GM23338 (cell line): ENCODE measurements around the gene GPHA2. TPM values are rescaled to one million over a fixed set of nuclear protein-coding genes. Genes with fewer than 3 reads are reported as not detected.
A peak's percentile ranks its signal among the peaks of the same experiment; 100 is the strongest.

Experiments used
- ATAC-seq: fragments of 200-7000 bp; cut with Tn5 transposase; 3 replicates; pipeline ENCODE4 v1.9.1; 2020
- DNase-seq: peaks from one replicate; pipeline ENCODE4 v3.0.0-alpha.2; 2015; ENCODE audit warnings: low spot score
- H2AFZ ChIP-seq: fragments of 200-600 bp; sonication (generic); 2 replicates; pipeline ENCODE4 v1.8.0; 2016; ENCODE audit warnings: antibody characterized with exemption, mild to moderate bottlenecking, moderate library complexity
- H3F3A ChIP-seq: fragments of 200-600 bp; sonication (generic); replicated peaks from 2 replicates; pipeline ENCODE4 v1.8.0; 2017; ENCODE audit warnings: antibody characterized with exemption, mixed run types, low read depth
- H3K27ac ChIP-seq: fragments of 200-600 bp; sonication (generic); 2 replicates; pipeline ENCODE4 v1.6.1; 2016; ENCODE audit warnings: low read depth
- H3K27me3 ChIP-seq: fragments of 200-600 bp; sonication (generic); 2 replicates; pipeline ENCODE4 v1.8.0; 2016; ENCODE audit warnings: mild to moderate bottlenecking, mixed run types, moderate library complexity; ENCODE audit not compliant: insufficient read depth
- H3K36me3 ChIP-seq: fragments of 200-600 bp; sonication (generic); 2 replicates; pipeline ENCODE4 v1.8.0; 2016; ENCODE audit warnings: mild to moderate bottlenecking; ENCODE audit not compliant: insufficient read depth
- H3K4me1 ChIP-seq: fragments of 200-600 bp; sonication (generic); 2 replicates; pipeline ENCODE4 v1.8.0; 2016; ENCODE audit warnings: mild to moderate bottlenecking, moderate library complexity; ENCODE audit not compliant: insufficient read depth
- H3K4me2 ChIP-seq: fragments of 200-600 bp; sonication (generic); 2 replicates; pipeline ENCODE4 v1.7.1; 2017; ENCODE audit warnings: mixed run types
- H3K4me3 ChIP-seq: fragments of 200-600 bp; sonication (generic); 2 replicates; pipeline ENCODE4 v1.6.1; 2016; ENCODE audit warnings: mixed run types
- H3K79me2 ChIP-seq: fragments of 200-600 bp; sonication (generic); replicated peaks from 2 replicates; pipeline ENCODE4 v1.8.0; 2017; ENCODE audit warnings: mild to moderate bottlenecking; ENCODE audit not compliant: insufficient read depth
- H3K9me2 ChIP-seq: fragments of 200-600 bp; sonication (generic); 2 replicates; pipeline ENCODE4 v1.8.0; 2017; ENCODE audit not compliant: insufficient read depth
- H4K20me1 ChIP-seq: fragments of 200-600 bp; sonication (generic); replicated peaks from 2 replicates; pipeline ENCODE4 v1.8.0; 2017; ENCODE audit warnings: mild to moderate bottlenecking; ENCODE audit not compliant: insufficient read depth
- H3K27ac Mint-ChIP-seq: 2 replicates; pipeline ENCODE4 v1.8.0; 2020; ENCODE audit warnings: inconsistent platforms, mild to moderate bottlenecking, moderate library complexity, mixed read lengths
- H3K27me3 Mint-ChIP-seq: 3 replicates; pipeline ENCODE4 v1.8.0; 2022; ENCODE audit warnings: low read depth, mild to moderate bottlenecking, moderate library complexity, mixed read lengths, inconsistent platforms; ENCODE audit not compliant: insufficient read depth, poor library complexity
- H3K36me3 Mint-ChIP-seq: 3 replicates; pipeline ENCODE4 v1.8.0; 2021; ENCODE audit warnings: low read depth, mild to moderate bottlenecking, inconsistent platforms, moderate library complexity, mixed read lengths
- H3K4me1 Mint-ChIP-seq: 3 replicates; pipeline ENCODE4 v1.8.0; 2020; ENCODE audit warnings: mild to moderate bottlenecking, inconsistent platforms, mixed read lengths
- H3K4me3 Mint-ChIP-seq: 3 replicates; pipeline ENCODE4 v1.8.0; 2021; ENCODE audit warnings: moderate library complexity, mild to moderate bottlenecking, inconsistent platforms, mixed read lengths
- H3K9me3 Mint-ChIP-seq: 3 replicates; pipeline ENCODE4 v1.8.0; 2020; ENCODE audit warnings: moderate library complexity, mild to moderate bottlenecking, inconsistent platforms, mixed read lengths
- EZH2 ChIP-seq: fragments of 200-600 bp; sonication (generic); IDR thresholded peaks from one replicate; pipeline ENCODE4 v1.8.0; 2017; ENCODE audit warnings: antibody characterized with exemption, mild to moderate bottlenecking, low read depth; ENCODE audit not compliant: unreplicated experiment
- NANOG ChIP-seq: IDR thresholded peaks from 2 replicates; pipeline ENCODE4 v1.6.1; 2016; ENCODE audit warnings: antibody characterized with exemption, borderline replicate concordance
- STAT1 ChIP-seq: IDR thresholded peaks from one replicate; pipeline ENCODE4 v1.6.1; 2016; ENCODE audit warnings: antibody characterized with exemption; ENCODE audit not compliant: unreplicated experiment
- polyA plus RNA-seq: library from polyadenylated mRNA; unstranded; fragments of >200 nt; fragmentation: Nextera tagmentation; extraction: Ambion mirVana; gene quantifications from 2 replicates; pipeline ENCODE4 v1.2.1, GENCODE V29; 2016
- total RNA-seq: library from RNA; depleted of rRNA; stranded (reverse); fragments of >200 nt; shearing (Covaris generic); gene quantifications from 2 replicates; pipeline ENCODE4 v1.2.3, GENCODE V29; 2014
- TF ChIP-seq, protein P1 (sequence below): fragments of 250-450 bp; sonication (Bioruptor Pico); IDR thresholded peaks from 2 replicates; pipeline ENCODE4 v1.5.0; 2020; ENCODE audit warnings: mild to moderate bottlenecking, moderate library complexity
- TF ChIP-seq, protein P2 (sequence below): IDR thresholded peaks from one replicate; pipeline ENCODE4 v1.6.1; 2018; ENCODE audit warnings: antibody characterized with exemption; ENCODE audit not compliant: unreplicated experiment

GPHA2 gene
- total and polyA plus RNA-seq, 2 experiments from 2014 or later, result 0.83 to 1.8 TPM

DNA sequence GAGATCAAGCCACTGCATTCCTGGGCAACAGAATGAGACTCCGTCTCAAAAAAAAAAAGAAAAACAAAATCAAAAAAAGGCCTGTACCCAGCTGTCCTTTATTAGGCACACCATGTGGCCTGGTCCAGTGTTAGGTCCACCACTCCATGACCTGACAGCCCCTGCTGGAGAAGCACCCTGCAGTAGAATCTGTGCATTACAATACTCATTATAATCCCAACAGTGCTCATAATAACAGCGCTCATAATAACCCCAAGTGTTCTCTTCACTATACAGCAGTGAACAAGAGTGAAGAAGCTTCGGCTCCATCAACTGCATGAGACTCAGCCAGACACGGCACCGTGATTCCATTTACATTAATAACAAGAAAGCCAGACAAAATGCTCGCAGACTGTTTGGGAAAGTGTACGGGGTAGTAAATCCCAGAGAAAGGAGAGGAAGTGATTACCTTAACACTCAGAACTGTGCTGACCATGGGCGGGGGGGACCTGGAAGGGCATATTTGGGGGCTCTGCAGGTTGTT is 48.4 kb downstream of the GPHA2 start (continued):
- TF ChIP-seq, protein P1, sequence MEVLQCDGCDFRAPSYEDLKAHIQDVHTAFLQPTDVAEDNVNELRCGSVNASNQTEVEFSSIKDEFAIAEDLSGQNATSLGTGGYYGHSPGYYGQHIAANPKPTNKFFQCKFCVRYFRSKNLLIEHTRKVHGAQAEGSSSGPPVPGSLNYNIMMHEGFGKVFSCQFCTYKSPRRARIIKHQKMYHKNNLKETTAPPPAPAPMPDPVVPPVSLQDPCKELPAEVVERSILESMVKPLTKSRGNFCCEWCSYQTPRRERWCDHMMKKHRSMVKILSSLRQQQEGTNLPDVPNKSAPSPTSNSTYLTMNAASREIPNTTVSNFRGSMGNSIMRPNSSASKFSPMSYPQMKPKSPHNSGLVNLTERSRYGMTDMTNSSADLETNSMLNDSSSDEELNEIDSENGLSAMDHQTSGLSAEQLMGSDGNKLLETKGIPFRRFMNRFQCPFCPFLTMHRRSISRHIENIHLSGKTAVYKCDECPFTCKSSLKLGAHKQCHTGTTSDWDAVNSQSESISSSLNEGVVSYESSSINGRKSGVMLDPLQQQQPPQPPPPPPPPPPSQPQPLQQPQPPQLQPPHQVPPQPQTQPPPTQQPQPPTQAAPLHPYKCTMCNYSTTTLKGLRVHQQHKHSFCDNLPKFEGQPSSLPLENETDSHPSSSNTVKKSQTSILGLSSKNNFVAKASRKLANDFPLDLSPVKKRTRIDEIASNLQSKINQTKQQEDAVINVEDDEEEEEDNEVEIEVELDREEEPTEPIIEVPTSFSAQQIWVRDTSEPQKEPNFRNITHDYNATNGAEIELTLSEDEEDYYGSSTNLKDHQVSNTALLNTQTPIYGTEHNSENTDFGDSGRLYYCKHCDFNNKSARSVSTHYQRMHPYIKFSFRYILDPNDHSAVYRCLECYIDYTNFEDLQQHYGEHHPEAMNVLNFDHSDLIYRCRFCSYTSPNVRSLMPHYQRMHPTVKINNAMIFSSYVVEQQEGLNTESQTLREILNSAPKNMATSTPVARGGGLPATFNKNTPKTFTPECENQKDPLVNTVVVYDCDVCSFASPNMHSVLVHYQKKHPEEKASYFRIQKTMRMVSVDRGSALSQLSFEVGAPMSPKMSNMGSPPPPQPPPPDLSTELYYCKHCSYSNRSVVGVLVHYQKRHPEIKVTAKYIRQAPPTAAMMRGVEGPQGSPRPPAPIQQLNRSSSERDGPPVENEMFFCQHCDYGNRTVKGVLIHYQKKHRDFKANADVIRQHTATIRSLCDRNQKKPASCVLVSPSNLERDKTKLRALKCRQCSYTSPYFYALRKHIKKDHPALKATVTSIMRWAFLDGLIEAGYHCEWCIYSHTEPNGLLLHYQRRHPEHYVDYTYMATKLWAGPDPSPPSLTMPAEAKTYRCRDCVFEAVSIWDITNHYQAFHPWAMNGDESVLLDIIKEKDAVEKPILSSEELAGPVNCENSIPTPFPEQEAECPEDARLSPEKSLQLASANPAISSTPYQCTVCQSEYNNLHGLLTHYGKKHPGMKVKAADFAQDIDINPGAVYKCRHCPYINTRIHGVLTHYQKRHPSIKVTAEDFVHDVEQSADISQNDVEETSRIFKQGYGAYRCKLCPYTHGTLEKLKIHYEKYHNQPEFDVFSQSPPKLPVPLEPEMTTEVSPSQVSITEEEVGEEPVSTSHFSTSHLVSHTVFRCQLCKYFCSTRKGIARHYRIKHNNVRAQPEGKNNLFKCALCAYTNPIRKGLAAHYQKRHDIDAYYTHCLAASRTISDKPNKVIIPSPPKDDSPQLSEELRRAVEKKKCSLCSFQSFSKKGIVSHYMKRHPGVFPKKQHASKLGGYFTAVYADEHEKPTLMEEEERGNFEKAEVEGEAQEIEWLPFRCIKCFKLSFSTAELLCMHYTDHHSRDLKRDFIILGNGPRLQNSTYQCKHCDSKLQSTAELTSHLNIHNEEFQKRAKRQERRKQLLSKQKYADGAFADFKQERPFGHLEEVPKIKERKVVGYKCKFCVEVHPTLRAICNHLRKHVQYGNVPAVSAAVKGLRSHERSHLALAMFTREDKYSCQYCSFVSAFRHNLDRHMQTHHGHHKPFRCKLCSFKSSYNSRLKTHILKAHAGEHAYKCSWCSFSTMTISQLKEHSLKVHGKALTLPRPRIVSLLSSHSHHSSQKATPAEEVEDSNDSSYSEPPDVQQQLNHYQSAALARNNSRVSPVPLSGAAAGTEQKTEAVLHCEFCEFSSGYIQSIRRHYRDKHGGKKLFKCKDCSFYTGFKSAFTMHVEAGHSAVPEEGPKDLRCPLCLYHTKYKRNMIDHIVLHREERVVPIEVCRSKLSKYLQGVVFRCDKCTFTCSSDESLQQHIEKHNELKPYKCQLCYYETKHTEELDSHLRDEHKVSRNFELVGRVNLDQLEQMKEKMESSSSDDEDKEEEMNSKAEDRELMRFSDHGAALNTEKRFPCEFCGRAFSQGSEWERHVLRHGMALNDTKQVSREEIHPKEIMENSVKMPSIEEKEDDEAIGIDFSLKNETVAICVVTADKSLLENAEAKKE (CRISPR knock-in tag), result no peak
- TF ChIP-seq NANOG (no peak), STAT1 (no peak)

DNA sequence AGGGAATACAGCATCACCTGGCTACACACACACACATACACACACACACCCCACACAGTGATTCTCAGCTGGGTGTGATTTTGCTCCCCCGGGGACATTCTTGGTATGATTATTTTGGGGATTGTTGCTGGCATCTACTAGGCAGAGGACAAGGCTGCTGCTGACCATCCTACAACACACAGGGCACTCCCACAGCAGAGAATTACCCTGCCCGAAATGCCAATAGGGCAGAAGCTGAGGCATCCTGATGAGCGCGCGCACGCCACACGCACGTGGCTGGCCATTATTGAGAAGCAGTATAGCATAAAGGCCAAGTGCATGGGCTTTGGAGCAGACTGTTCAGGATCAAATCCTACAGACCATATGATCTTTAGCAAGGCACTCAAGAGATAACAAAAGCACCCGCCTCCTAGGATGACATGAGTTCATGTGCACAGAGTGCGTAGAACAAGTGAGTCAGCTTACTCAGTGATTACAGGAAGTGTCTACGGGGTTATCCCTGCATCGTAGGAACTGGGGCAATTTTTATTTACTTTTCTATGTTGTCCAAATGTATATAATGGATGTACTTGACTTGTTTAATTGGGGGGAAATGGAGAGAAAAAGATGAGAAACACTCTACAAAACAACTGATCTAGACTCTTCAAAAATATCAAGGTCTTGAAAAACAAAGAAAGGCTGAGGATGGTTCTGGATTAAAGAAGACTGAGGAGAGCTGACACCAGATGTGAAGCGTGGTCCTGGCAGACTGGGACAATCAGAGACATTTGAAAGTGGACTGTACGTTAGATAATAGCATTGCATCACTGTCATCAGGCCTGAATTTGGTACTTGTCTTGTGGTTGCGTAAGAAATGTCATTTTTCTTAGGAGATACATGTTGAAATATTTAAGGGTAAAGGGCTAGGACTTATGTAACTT is 50.1 kb downstream of the GPHA2 start:
- H4K20me1 ChIP-seq, result no peaks in the 10 kb centered on the region
- H3K4me1 ChIP-seq, result peaks cover 16% of the 10 kb centered on the region; the same call in 1 of the 2 replicates
- no peak for DNase-seq
- H3K4me3 ChIP-seq, result no peak overlapping the region
- no peak overlapping the region for H3K27ac Mint-ChIP-seq
- no peak overlapping the region for H3K27ac ChIP-seq
- peaks cover 15% of the 10 kb centered on the region for H3K4me1 Mint-ChIP-seq
- no peaks in the 10 kb centered on the region for H3K36me3 ChIP-seq
- peaks cover 2% of the 10 kb centered on the region for H3K27me3 Mint-ChIP-seq
- no peaks in the 10 kb centered on the region for H3K36me3 Mint-ChIP-seq
- no peaks in the 10 kb centered on the region for H3K9me2 ChIP-seq
- H3K4me3 Mint-ChIP-seq, result no peak overlapping the region
- H3K9me3 Mint-ChIP-seq, result no peaks in the 10 kb centered on the region
- 0 out of 2 replicates have a peak, but pooled peaks cover 2% of the 10 kb centered on the region for H3F3A ChIP-seq
- no peak for ATAC-seq
- no peaks in the 10 kb centered on the region for H3K27me3 ChIP-seq
- H3K4me2 ChIP-seq, result no peak overlapping the region
- no peaks in the 10 kb centered on the region for H3K79me2 ChIP-seq
- H2AFZ ChIP-seq, result 0 out of 2 replicates have a peak overlapping the region, but pooled peaks have one; percentile 56
- TF ChIP-seq NANOG, result no peak
- TF ChIP-seq, protein P2, sequence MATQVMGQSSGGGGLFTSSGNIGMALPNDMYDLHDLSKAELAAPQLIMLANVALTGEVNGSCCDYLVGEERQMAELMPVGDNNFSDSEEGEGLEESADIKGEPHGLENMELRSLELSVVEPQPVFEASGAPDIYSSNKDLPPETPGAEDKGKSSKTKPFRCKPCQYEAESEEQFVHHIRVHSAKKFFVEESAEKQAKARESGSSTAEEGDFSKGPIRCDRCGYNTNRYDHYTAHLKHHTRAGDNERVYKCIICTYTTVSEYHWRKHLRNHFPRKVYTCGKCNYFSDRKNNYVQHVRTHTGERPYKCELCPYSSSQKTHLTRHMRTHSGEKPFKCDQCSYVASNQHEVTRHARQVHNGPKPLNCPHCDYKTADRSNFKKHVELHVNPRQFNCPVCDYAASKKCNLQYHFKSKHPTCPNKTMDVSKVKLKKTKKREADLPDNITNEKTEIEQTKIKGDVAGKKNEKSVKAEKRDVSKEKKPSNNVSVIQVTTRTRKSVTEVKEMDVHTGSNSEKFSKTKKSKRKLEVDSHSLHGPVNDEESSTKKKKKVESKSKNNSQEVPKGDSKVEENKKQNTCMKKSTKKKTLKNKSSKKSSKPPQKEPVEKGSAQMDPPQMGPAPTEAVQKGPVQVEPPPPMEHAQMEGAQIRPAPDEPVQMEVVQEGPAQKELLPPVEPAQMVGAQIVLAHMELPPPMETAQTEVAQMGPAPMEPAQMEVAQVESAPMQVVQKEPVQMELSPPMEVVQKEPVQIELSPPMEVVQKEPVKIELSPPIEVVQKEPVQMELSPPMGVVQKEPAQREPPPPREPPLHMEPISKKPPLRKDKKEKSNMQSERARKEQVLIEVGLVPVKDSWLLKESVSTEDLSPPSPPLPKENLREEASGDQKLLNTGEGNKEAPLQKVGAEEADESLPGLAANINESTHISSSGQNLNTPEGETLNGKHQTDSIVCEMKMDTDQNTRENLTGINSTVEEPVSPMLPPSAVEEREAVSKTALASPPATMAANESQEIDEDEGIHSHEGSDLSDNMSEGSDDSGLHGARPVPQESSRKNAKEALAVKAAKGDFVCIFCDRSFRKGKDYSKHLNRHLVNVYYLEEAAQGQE, result no peak
- no peak for TF ChIP-seq EZH2
- TF ChIP-seq STAT1, result no peak
